ENCODE results near the gene ROR2.
"Not testable (repeated sequence)": the region's sequence is repeated elsewhere in the genome, so short reads cannot be mapped to it uniquely, and the experiment has no call there.

Gene ROR2

DNA sequence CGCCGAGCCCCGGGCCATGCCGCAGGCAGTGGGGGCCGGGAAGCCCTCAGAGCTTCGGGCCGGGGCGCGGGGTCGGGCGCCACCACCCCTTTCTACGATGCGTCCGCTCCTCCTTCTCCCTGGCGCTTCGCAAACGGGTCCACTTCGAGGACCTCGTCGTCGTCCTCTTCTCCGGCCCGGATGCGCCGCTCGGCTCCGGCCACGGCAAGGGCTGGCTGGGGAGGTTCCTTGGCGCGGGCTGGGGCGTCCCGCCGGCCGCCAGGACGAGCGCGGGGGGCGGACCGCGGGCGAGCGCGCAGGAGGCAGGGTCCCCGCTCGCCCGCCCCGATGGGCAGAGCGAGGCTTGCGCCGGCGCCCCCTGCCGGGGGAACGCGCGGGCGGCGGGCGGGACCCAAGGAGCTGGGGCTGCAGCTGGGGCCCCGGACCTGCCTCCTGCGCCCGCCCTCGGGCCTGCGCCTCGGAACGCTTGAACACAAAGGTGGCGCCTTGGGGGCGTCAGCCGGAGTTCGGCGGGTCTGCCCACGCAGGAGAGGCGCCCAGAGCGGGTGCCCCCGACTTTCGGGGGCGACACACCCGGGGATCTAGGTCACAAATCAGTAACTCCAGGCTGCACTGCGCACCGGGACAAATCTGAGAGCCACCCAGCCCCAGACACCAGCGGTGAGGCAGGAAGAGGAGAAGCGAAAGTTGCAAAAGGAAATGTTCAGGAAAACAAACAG is at the start of gene ROR2:
ROR2 (minus strand) TSS at position 283 of the 719 bp plus-strand sequence.
- DNase-seq (ENCODE audit: low spot score): peak; percentile 49

- DNase-seq (ENCODE audit: low spot score): no peak
Measured at GRCh38 chr9:91995000-91995655, 45.1 kb upstream of the ROR2 start.

DNA sequence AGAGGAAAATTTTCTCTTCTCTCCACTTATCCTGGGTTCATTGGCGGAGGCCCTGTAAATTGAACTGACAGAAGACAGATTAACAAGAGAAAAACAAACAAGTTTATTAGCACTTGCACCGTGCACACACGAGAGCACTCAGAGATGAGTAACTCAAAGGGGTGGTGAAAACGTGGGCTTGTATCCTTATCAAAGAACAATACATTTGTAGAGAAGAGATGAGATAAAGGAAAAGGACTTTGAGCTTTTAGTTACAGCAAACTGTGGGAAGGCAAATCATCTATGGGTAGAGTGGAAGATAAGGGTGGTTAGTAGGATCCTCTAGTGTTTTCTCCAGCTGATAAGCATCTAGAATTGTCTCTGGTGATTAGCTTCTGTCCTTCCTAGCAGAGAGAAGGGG is 44.4 kb upstream of the ROR2 start:
- no peak for DNase-seq (ENCODE audit: low spot score)

GRCh38 chr9:91992461-91993041 is 42.5 kb upstream of the ROR2 start:
- no peak for DNase-seq (ENCODE audit: low spot score)

DNA sequence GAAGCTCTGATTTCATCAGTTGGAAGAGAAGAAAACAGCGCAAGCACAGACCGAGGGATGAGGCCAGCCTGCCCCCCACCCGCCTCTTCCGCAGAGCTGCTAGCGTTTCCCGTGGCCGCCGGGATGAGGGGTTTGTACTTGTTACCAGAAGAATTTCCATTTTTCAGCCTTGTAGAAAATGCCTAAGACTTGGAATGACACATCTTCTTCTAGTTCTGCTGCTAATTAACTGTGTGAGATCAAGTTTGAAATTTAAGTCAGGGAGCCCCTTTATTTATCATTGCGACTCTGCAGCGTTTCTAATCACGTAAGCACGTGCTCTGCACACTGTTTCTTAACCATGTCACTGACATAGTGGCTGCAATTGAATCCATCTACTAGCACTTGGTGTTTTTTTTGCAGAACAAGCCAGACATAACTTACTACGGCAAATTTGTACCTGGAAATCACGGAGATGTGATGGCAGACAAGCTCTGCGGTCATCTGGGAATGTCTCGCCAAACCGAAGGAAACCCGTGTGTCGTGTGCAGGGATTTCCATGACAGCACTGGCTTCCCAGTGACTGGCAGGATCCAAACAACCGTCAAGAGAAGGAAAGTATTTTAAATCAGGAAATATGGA is 41.8 kb upstream of the ROR2 start:
- DNase-seq (ENCODE audit: low spot score): no peak

- no peak for DNase-seq (ENCODE audit: low spot score)
Measured at GRCh38 chr9:91986248-91986647, 36.2 kb upstream of the ROR2 start.

GRCh38 chr9:91985692-91986091 is 35.7 kb upstream of the ROR2 start:
- no peak for DNase-seq (ENCODE audit: low spot score)

DNA sequence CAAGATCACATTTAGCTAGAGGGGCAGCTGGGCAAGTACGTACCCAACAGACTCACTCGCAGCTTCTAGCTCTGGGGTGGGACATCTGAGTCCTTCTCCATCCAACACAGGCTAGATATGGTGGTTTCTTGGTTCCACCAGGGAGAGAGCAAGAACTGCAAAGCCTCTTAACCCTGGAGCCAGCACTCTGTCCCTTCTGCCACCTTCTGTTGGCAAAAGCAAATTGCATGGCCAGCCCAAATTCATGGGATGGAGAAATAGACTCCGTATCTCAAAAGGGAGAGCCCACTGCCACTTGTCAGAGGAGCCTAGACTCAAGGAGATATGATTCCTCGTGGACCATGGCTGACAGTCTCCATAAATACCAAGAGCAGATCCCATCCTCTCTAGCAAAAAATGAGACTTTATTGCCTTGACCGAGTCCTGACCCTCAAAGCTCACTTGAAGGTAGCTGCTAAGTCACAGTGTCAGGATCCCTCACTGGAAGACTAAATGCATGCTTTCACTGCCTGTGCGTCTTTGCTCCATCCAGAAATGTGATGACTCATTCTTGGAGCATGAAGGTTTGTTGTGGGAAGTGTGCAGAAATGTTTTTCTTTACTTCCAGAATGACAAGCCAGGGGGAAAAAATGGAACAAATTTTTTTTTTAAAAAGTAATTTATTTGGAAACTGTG is 28.8 kb upstream of the ROR2 start:
- peak; percentile 2 for DNase-seq (ENCODE audit: low spot score)

DNA sequence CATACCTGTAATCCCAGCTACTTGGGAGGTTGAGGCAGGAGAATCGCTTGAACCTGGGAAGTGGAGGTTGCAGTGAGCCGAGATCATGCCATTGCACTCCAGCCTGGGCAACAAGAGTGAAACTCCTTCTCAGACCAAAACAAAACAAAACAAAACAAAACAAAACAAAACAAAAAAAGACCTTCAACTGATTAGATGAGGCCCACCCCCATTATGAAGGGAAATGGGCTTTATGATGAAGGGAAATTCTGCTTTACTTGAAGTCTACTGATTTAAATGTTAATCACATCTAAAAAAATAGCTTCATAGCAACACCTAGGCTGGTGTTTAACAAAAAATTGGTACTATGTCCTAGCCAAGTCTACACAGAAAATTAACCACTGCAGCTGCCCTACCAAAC is 25.2 kb upstream of the ROR2 start:
- not testable (repeated sequence) for DNase-seq (ENCODE audit: low spot score)

DNA sequence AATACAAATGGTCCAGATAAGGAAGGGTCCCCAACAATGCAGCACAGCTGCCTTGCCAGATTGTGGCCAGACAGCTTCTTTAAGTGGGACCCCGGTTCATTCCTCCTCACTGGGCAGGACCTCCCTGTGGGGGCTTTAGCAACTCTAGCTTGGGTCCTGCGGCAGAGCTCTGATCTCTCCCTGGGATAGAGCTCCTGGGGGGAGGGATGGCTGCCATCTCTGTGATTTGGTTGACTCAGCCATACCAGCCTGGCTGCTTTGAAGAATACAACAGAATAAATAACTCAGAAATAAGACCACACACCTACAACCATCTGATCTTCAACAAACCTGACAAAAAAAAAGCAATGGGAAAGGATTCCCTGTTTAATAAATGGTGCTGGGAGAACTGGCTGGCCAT is 22.7 kb upstream of the ROR2 start:
- no peak for DNase-seq (ENCODE audit: low spot score)

- no peak for DNase-seq (ENCODE audit: low spot score)
Measured at GRCh38 chr9:91972076-91972626, 22.1 kb upstream of the ROR2 start.

GRCh38 chr9:91967259-91967658 is 17.2 kb upstream of the ROR2 start:
- no peak for DNase-seq (ENCODE audit: low spot score)

- DNase-seq (ENCODE audit: low spot score): no peak
Measured at GRCh38 chr9:91966503-91966902, 16.5 kb upstream of the ROR2 start.

DNA sequence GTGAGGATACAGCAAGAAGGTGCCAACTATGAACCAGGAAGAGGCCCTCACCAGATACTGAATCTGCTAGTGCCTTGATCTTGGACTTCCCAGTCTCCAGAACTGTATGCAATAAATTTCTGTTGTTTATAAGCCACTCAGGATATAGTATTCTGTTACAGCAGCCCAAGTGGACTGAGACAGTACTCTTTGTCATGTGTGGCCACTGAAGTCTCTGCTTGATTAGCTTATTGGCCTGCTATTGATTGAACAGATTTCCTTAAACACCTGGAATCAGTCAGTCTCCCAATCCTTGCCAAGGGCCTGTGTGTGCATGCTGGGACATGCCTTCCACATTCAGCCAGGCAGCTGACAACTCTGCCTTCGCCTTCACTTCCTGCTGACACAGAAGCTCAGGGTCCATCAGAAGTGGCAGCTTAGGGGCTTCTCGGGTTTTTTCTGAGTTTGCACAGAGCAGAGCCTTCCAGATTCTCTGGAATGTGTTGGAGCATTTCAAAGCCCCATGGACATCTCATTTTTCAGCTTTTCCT is 13.7 kb upstream of the ROR2 start:
- DNase-seq (ENCODE audit: low spot score): no peak

- no peak for DNase-seq (ENCODE audit: low spot score)
Measured at GRCh38 chr9:91960367-91960766, 10.3 kb upstream of the ROR2 start.

- no peak for DNase-seq (ENCODE audit: low spot score)
Measured at GRCh38 chr9:91958174-91958573, 8.1 kb upstream of the ROR2 start.

DNA sequence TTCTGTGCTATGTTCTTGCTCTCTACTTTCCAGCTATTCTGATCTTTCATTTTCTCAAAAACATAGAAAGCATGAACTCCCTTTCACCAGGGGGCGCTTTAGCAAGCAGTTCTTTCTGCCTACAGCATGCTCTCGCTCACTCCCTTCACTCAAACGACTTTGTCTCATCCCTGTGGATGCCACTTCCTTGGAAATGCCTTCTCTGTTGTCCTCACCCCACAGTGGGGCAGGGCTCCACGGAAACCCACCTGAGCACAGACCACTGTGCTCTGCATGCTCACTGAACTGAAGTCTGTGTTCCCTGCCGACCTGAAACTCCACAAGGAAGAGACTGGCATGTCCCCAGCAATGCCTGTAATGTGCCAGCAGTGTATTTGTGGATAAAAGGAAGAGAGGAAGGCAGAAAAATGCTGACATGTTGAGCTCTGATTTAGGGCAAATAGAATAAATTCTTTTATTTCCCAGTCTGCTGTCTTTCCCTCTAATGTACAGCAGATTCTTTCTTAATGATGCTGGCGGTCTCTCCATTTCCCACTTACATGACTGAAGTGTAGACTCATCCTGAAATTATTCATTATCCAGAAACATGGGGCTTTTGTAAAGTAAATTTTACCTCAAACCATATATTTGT is 4.9 kb upstream of the ROR2 start:
- peak; percentile 25 for DNase-seq (ENCODE audit: low spot score)

DNA sequence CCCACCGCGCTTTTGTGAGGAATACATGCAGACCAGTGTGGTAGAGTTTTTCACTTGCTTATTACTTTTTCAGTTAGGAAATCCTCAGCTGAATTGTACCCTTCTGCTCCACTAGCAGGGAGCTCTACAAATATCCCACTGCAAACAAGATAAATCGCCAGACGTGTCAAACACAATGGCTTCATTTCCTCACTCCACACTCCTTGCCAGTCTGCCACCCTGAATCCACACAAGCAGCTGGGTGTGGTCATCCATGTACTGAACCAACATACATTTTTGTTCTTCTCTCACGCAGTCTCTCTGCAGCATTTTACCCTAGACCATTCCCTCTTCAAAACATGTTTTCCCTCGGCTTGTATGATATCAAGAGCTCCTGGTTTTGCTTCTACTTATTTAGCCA is 3.7 kb upstream of the ROR2 start:
- DNase-seq (ENCODE audit: low spot score): no peak

- DNase-seq (ENCODE audit: low spot score): no peak
Measured at GRCh38 chr9:91951944-91952520, 2.0 kb upstream of the ROR2 start.

GRCh38 chr9:91949392-91949945 is 559 bp downstream of the ROR2 start:
- no peak for DNase-seq (ENCODE audit: low spot score)

All from activated CD4-positive, alpha-beta T cell treated with anti-CD3 and anti-CD28 coated beads, Interleukin-2, Interleukin-4, amounts not matched to agents 100 ng/mL and 50 ng/mL, durations not matched to agents 16 hours and 8 hours (primary cell).